Erythroblast (primary cell): ENCODE measurements around the gene KIAA1210.
"Not testable (repeated sequence)": the region's sequence is repeated elsewhere in the genome, so short reads cannot be mapped to it uniquely, and the experiment has no call there.

Source experiments
- DNase-seq, 2 experiments: peaks; one replicate each; lab custom pipeline; 2025; lab: John Stamatoyannopoulos, UW
- GATA1 ChIP-seq: IDR thresholded peaks from 2 replicates; pipeline ENCODE4 v1.6.1; 2011; ENCODE audit warnings: low read depth, mild to moderate bottlenecking, control low read depth, low read length, moderate library complexity
- POLR2A ChIP-seq: IDR thresholded peaks from 2 replicates; pipeline ENCODE4 v1.6.1; 2011; ENCODE audit warnings: mild to moderate bottlenecking, low read length

Gene KIAA1210

GRCh38 chrX:119036107-119037029 lies 91.2 kb downstream of the KIAA1210 start:
- no peak for DNase-seq
- no peak for TF ChIP-seq GATA1
- TF ChIP-seq POLR2A, result no peak

GRCh38 chrX:119030990-119031389 lies 96.6 kb downstream of the KIAA1210 start:
- DNase-seq, result no peak
- no peak for TF ChIP-seq GATA1
- no peak for TF ChIP-seq POLR2A

- DNase-seq, result not testable (repeated sequence)
These were observed 98.0 kb downstream of the KIAA1210 start for GRCh38 chrX:119029656-119030055.

- DNase-seq, result no peak
- no peak for TF ChIP-seq GATA1
These were observed 98.8 kb downstream of the KIAA1210 start for GRCh38 chrX:119028733-119029330.
